K562 (cell line): ENCODE results near the gene SMIM3. TPM values are rescaled to one million over a fixed set of nuclear protein-coding genes. Genes with fewer than 3 reads are reported as not detected.
A peak's percentile ranks its signal among the peaks of the same experiment; 100 is the strongest.

Source experiments
- ATAC-seq: fragments of 200-7000 bp; cut with Tn5 transposase; 3 replicates; pipeline ENCODE4 v1.9.1; 2020; ENCODE audit warnings: moderate library complexity
- BruUV-seq: library from RNA; stranded (reverse); fragments of 400-500 nt; replicated peaks from 2 replicates; lab custom pipeline; 2021; lab: Mats Ljungman, UMichigan
- CTCF ChIA-PET: fragments of 300-600 bp; formaldehyde crosslinking; extraction: SDS; loops from one replicate; lab custom pipeline; 2021; ENCODE audit warnings: low intra/inter-chr PET ratio; lab: Yijun Ruan, JAX
- POLR2A ChIA-PET: fragments of 300-600, 350-650 bp; sonication (Branson Sonifier 250); formaldehyde crosslinking; extraction: SDS; loops from one replicate; lab custom pipeline; 2021; ENCODE audit warnings: antibody characterized with exemption, inconsistent platforms; lab: Yijun Ruan, JAX
- DNase-seq, 4 experiments: peaks; one replicate each; pipeline versions ENCODE4 v3.0.0 to v3.0.0-alpha.2; 2011 to 2018; ENCODE audit warnings: low spot score in 3 of 4, mixed read lengths in 3 of 4; ENCODE audit errors: extremely low read depth in 1 of 4
- FAIRE-seq: peaks from 2 replicates; lab custom pipeline; 2011; peaks lifted over from hg19 to GRCh38; lab: Jason Lieb, UNC
- H2AFZ ChIP-seq: 2 replicates; pipeline ENCODE4 v1.6.0; 2011; ENCODE audit warnings: low read depth, low read length, control low read depth, inconsistent platforms
- H3K27ac ChIP-seq: fragments of 200-600 bp; 3 replicates; pipeline ENCODE4 v1.8.0; 2011; ENCODE audit warnings: low read depth, mild to moderate bottlenecking, control low read depth, inconsistent platforms, low read length, moderate library complexity, mixed read lengths; ENCODE audit errors: extremely low read depth
- H3K27me3 ChIP-seq, 2 experiments: fragments of 300-600 bp in 1 of 2; 2 replicates in 1 of 2; 3 replicates in 1 of 2; pipeline versions ENCODE4 v1.6.0 to v1.8.0; 2011; ENCODE audit warnings: inconsistent platforms in 2 of 2, low read length in 2 of 2, mild to moderate bottlenecking in 1 of 2, mixed read lengths in 1 of 2, moderate library complexity in 1 of 2; ENCODE audit not compliant: control insufficient read depth in 2 of 2, insufficient read depth in 2 of 2
- H3K36me3 ChIP-seq: fragments of 300-600 bp; 3 replicates; pipeline ENCODE4 v1.8.0; 2011; ENCODE audit warnings: mild to moderate bottlenecking, low read length, inconsistent platforms; ENCODE audit not compliant: control insufficient read depth, insufficient read depth
- H3K4me1 ChIP-seq, 2 experiments: fragments of 200-600 bp in 1 of 2; replicated peaks in 1 of 2; 2 replicates in 1 of 2; 3 replicates in 1 of 2; pipeline versions ENCODE4 v1.5.1 to v1.8.0; 2011; ENCODE audit warnings: inconsistent platforms in 2 of 2, low read length in 2 of 2, mild to moderate bottlenecking in 1 of 2, mixed read lengths in 1 of 2, moderate library complexity in 1 of 2; ENCODE audit not compliant: control insufficient read depth in 2 of 2, insufficient read depth in 2 of 2
- H3K4me2 ChIP-seq: 2 replicates; pipeline ENCODE4 v1.6.1; 2011; ENCODE audit warnings: low read length, control low read depth, inconsistent platforms, mixed read lengths; ENCODE audit not compliant: insufficient read depth
- H3K4me3 ChIP-seq: fragments of 200-600 bp; sonication (generic), shearing (Covaris generic); 2 replicates; pipeline ENCODE4 v1.5.1; 2016; ENCODE audit warnings: control low read depth, inconsistent platforms
- H3K79me2 ChIP-seq: fragments of 200-600 bp; 3 replicates; pipeline ENCODE4 v1.8.0; 2011; ENCODE audit warnings: low read length, inconsistent platforms; ENCODE audit not compliant: control insufficient read depth, insufficient read depth
- H3K9ac ChIP-seq, 2 experiments: 2 replicates each; pipeline versions ENCODE4 v1.6.0 to v1.6.1; 2011; ENCODE audit warnings: low read depth in 2 of 2, low read length in 2 of 2, control low read depth in 1 of 2, inconsistent platforms in 1 of 2, mild to moderate bottlenecking in 1 of 2, mixed read lengths in 1 of 2; ENCODE audit not compliant: insufficient read depth in 1 of 2
- H3K9me1 ChIP-seq: one replicate; pipeline ENCODE4 v1.6.0; 2011; ENCODE audit warnings: inconsistent platforms, mild to moderate bottlenecking, low read length, moderate library complexity; ENCODE audit not compliant: control insufficient read depth, insufficient read depth
- H3K9me3 ChIP-seq: replicated peaks from 2 replicates; pipeline ENCODE4 v1.5.1; 2011; ENCODE audit warnings: low read depth, low read length, inconsistent platforms; ENCODE audit not compliant: control insufficient read depth, insufficient read depth
- H4K20me1 ChIP-seq: replicated peaks from 2 replicates; pipeline ENCODE4 v1.6.1; 2011; ENCODE audit warnings: low read length, inconsistent platforms, mixed read lengths; ENCODE audit not compliant: control insufficient read depth, insufficient read depth
- ARID2 ChIP-seq: fragments of 450-650 bp; IDR thresholded peaks from 2 replicates; pipeline ENCODE4 v1.6.1; 2017; ENCODE audit warnings: antibody characterized with exemption, mild to moderate bottlenecking
- CBFA2T3 ChIP-seq: fragments of 450-650 bp; IDR thresholded peaks from 2 replicates; pipeline ENCODE4 v1.6.1; 2017
- E2F8 ChIP-seq: fragments of 450-650 bp; IDR thresholded peaks from 2 replicates; pipeline ENCODE4 v1.7.1; 2018; ENCODE audit warnings: mild to moderate bottlenecking, low read depth; ENCODE audit not compliant: partially characterized antibody
- EHMT2 ChIP-seq: fragments of 450-650 bp; IDR thresholded peaks from 2 replicates; pipeline ENCODE4 v1.6.1; 2018; ENCODE audit warnings: antibody characterized with exemption
- ETV6 ChIP-seq, 3 experiments: fragments of 150-350 bp in 1 of 3; sonication (generic) in 1 of 3; formaldehyde crosslinking in 1 of 3; IDR thresholded peaks; 2 replicates each; pipeline versions ENCODE4 v1.6.1 to v1.8.0; 2014 to 2022; ENCODE audit warnings: borderline replicate concordance in 2 of 3, low read depth in 2 of 3, antibody characterized with exemption in 1 of 3, low read length in 1 of 3, mild to moderate bottlenecking in 1 of 3, missing genetic modification reagents in 1 of 3
- HDAC2 ChIP-seq: fragments of 450-650 bp; IDR thresholded peaks from 2 replicates; pipeline ENCODE4 v1.6.1; 2016; ENCODE audit warnings: mild to moderate bottlenecking
- HDAC6 ChIP-seq: IDR thresholded peaks from 2 replicates; pipeline ENCODE4 v1.6.1; 2012; ENCODE audit warnings: low read depth, mild to moderate bottlenecking, control low read depth, inconsistent platforms, low read length, moderate library complexity
- L3MBTL2 ChIP-seq: fragments of 450-650 bp; IDR thresholded peaks from 2 replicates; pipeline ENCODE4 v1.6.1; 2016; ENCODE audit warnings: mild to moderate bottlenecking, moderate library complexity
- NCOA2 ChIP-seq, 2 experiments: fragments of 450-650 bp; IDR thresholded peaks; 2 replicates each; pipeline ENCODE4 v1.6.1; 2018; ENCODE audit warnings: mild to moderate bottlenecking in 2 of 2, moderate library complexity in 1 of 2; ENCODE audit not compliant: partially characterized antibody in 2 of 2
- NR2C2 ChIP-seq, 2 experiments: fragments of 200-800 bp in 1 of 2; sonication (Bioruptor generic) in 1 of 2; sonication (generic) in 1 of 2; formaldehyde crosslinking in 1 of 2; IDR thresholded peaks; 2 replicates each; pipeline versions ENCODE4 v1.6.1 to v1.8.0; 2016 to 2022; ENCODE audit warnings: mild to moderate bottlenecking in 1 of 2, missing compliant biosample characterization in 1 of 2, missing genetic modification characterization in 1 of 2, missing genetic modification reagents in 1 of 2
- SMAD4 ChIP-seq: fragments of 250-450 bp; sonication (Bioruptor Pico); conservative IDR thresholded peaks from 2 replicates; pipeline ENCODE4 v1.8.0; 2021; ENCODE audit warnings: inconsistent platforms, mild to moderate bottlenecking, moderate library complexity
- SRF ChIP-seq, 2 experiments: fragments of 250-450, 450-650 bp in 1 of 2; sonication (Bioruptor Pico) in 1 of 2; sonication (generic) in 1 of 2; formaldehyde crosslinking; IDR thresholded peaks; 2 replicates each; pipeline versions ENCODE4 v1.5.0 to v1.5.1; 2020 to 2022; ENCODE audit warnings: mild to moderate bottlenecking in 1 of 2, missing genetic modification reagents in 1 of 2
- SRSF3 ChIP-seq: fragments of 200-400 bp; formaldehyde crosslinking; IDR thresholded peaks from 2 replicates; pipeline ENCODE4 v1.6.1; 2016; ENCODE audit warnings: mild to moderate bottlenecking, low read length, moderate library complexity; ENCODE audit not compliant: insufficient read depth
- TCFL5 ChIP-seq: fragments of 250-450 bp; sonication (Bioruptor Pico); conservative IDR thresholded peaks from 2 replicates; pipeline ENCODE4 v1.6.1; 2021; ENCODE audit warnings: mild to moderate bottlenecking, moderate library complexity, matching md5 sums
- ZNF696 ChIP-seq: fragments of 250-450 bp; sonication (Bioruptor Pico); conservative IDR thresholded peaks from 2 replicates; pipeline ENCODE4 v1.4.0; 2020; ENCODE audit warnings: mild to moderate bottlenecking, moderate library complexity
- ZNF785 ChIP-seq: fragments of 250-450 bp; sonication (Bioruptor Pico); IDR thresholded peaks from 2 replicates; pipeline ENCODE4 v1.4.0; 2020; ENCODE audit warnings: mild to moderate bottlenecking
- ZSCAN32 ChIP-seq: fragments of 450-650 bp; formaldehyde crosslinking; IDR thresholded peaks from 2 replicates; pipeline ENCODE4 v1.4.0; 2020; ENCODE audit warnings: mild to moderate bottlenecking, moderate library complexity
- WGBS: fragments of 100-300 bp; shearing (Covaris generic); methylation state at CpG from one replicate; pipeline ENCODE4 v1.1.6; 2016; ENCODE audit warnings: low coverage, mixed read lengths; ENCODE audit not compliant: insufficient coverage; ENCODE audit errors: missing lambda C conversion rate; 5-methylcytosine and 5-hydroxymethylcytosine counted together
- in situ Hi-C: fragments of 300-500 bp; cut with MboI; formaldehyde crosslinking; loops from 4 replicates; pipeline ENCODE4 v1.15.0; 2018; ENCODE audit warnings: inconsistent platforms, mixed read lengths
- intact Hi-C: fragments of 100-400 bp; cut with micrococcal nuclease; formaldehyde crosslinking; loops from 2 replicates; pipeline ENCODE4 v1.14.2; 2022
- polyA plus RNA-seq, 8 experiments: library from polyadenylated mRNA; depleted of rRNA in 4 of 8; stranded (reverse) in 5 of 8; unstranded in 3 of 8; fragments of >200 nt; fragmentation: Nextera tagmentation in 2 of 8; fragmentation: Illumina TruSeq in 1 of 8; extraction: Ambion mirVana in 2 of 8; extraction: Trizol in 1 of 8; gene quantifications; 2 replicates each; pipeline versions ENCODE4 v1.2.1 to v1.2.3, GENCODE V29; 2011 to 2014; ENCODE audit warnings: inconsistent platforms in 1 of 8, missing spikeins in 1 of 8
- total RNA-seq, 7 experiments: library from RNA; depleted of rRNA in 6 of 7; stranded (reverse); fragments of >200 nt in 6 of 7; fragmentation: Illumina TruSeq in 2 of 7; extraction: Trizol in 2 of 7; gene quantifications; 2 replicates each; pipeline versions ENCODE4 v1.2.1 to v1.2.3, GENCODE V29; 2011 to 2021; ENCODE audit warnings: low replicate concordance in 1 of 7

SMIM3 gene
- total and polyA plus RNA-seq, 9 of the 15 experiments (the other 6 are each of a cell fraction or from before 2014, with no cell fraction given) = 4.1 to 27.7 (median 13.6) TPM

- Histone ChIP-seq H3K4me3 (no peak overlapping the region), H3K9me3 (no peaks in the 10 kb centered on the region), H4K20me1 (no peaks in the 10 kb centered on the region), H3K27ac (peak overlapping the region; percentile 5; the same call in 1 of the 3 replicates), H3K4me2 (peak overlapping the region; percentile 35; the same call in 1 of the 2 replicates), H2AFZ (no peak overlapping the region), H3K36me3 (no peaks in the 10 kb centered on the region), H3K9me1 (no peaks in the 10 kb centered on the region), H3K27me3 (no peaks in the 10 kb centered on the region), H3K9ac (no peak overlapping the region), H3K79me2 (peaks cover 5% of the 10 kb centered on the region; the same call in 1 of the 3 replicates), H3K4me1 (peaks cover 28 to 40% of the 10 kb centered on the region in 2 experiments)
- POLR2A ChIA-PET = interaction anchor here (0.7 to 1.6 kb wide), 5 partner anchors 8 to 74 kb away, joined by 3 to 9 read pairs (median 4); partner anchors contain the start of genes DCTN4 and RBM22
- ATAC-seq (peak; percentile 61), FAIRE-seq (peak; percentile 72), DNase-seq (peak; percentile 29 to 72 (median 48))
- CTCF ChIA-PET = no interaction called here
- intact Hi-C loops (loop anchor here (10.0 kb wide), 1 partner anchor 319 kb away; no protein-coding TSS in a partner anchor), in situ Hi-C loops (no loop called here)
- WGBS = 0% methylated on average over 1 of the region's 1 CpG
- no TSS peak for BruUV-seq
- TF ChIP-seq ZNF696 (CRISPR knock-in tag) (no peak), EHMT2 (peak; percentile 75; the same call in 1 of the 2 replicates), E2F8 (peak; percentile 28), NR2C2 (CRISPR knock-in tag; IDR thresholded peaks at IDR 0.05) (no peak), NR2C2 (tag; IDR thresholded peaks at IDR 0.05) (peak; percentile 82), TCFL5 (CRISPR knock-in tag) (0 out of 2 replicates have a peak, but pooled peaks have one; percentile 48), L3MBTL2 (peak; percentile 29; the same call in 1 of the 2 replicates), SRF (CRISPR knock-in tag; IDR thresholded peaks at IDR 0.05) (peak in 1 of 2 experiments; percentile 18; a peak in 1 of 4 replicates), ZSCAN32 (CRISPR knock-in tag) (no peak), ARID2 (no peak), SRSF3 (no peak), ZNF785 (CRISPR knock-in tag) (no peak), CBFA2T3 (peak; percentile 62), HDAC6 (no peak), NCOA2 (IDR thresholded peaks at IDR 0.05; ENCODE audit: partially characterized antibody in 2 of 2) (peak in 1 of 2 experiments; percentile 51), HDAC2 (peak; percentile 83), ETV6 (IDR thresholded peaks at IDR 0.05; ENCODE audit: borderline replicate concordance in 1 of 2, low read depth in 2 of 2, low read length in 1 of 2) (peak in 1 of 2 experiments; percentile 30; a peak in 1 of 4 replicates), ETV6 (CRISPR knock-in tag; IDR thresholded peaks at IDR 0.05; ENCODE audit: borderline replicate concordance) (no peak), SMAD4 (CRISPR knock-in tag) (peak; percentile 94)
Observed at GRCh38 chr5:150774145-150774544, 4.4 kb upstream of the SMIM3 start.
